GM23338 (cell line): ENCODE results near the gene PLAGL1.

Experiments used
- CREB1 ChIP-seq: fragments of 250-450 bp; sonication (Bioruptor Pico); IDR thresholded peaks from 2 replicates; pipeline ENCODE4 v1.5.0; 2020; ENCODE audit warnings: low read depth, mild to moderate bottlenecking, moderate library complexity
- CTCF ChIP-seq, 2 experiments: fragments of 200-600 bp in 1 of 2; sonication (generic) in 1 of 2; conservative IDR thresholded peaks; 2 replicates each; pipeline versions ENCODE4 v1.5.1 to v1.6.1; 2016 to 2017; ENCODE audit warnings: antibody characterized with exemption in 2 of 2, low read depth in 2 of 2, mild to moderate bottlenecking in 2 of 2, moderate library complexity in 1 of 2
- ETS1 ChIP-seq: IDR thresholded peaks from 2 replicates; pipeline ENCODE4 v1.6.1; 2016; ENCODE audit warnings: antibody characterized with exemption
- EZH2 ChIP-seq: fragments of 200-600 bp; sonication (generic); IDR thresholded peaks from one replicate; pipeline ENCODE4 v1.8.0; 2017; ENCODE audit warnings: antibody characterized with exemption, mild to moderate bottlenecking, low read depth; ENCODE audit not compliant: unreplicated experiment
- EZH2phosphoT487 ChIP-seq: fragments of 200-600 bp; sonication (generic); IDR thresholded peaks from one replicate; pipeline ENCODE4 v1.8.1; 2018; ENCODE audit warnings: antibody characterized with exemption; ENCODE audit not compliant: unreplicated experiment
- JUNB ChIP-seq: IDR thresholded peaks from one replicate; pipeline ENCODE4 v1.6.1; 2016; ENCODE audit warnings: antibody characterized with exemption; ENCODE audit not compliant: unreplicated experiment
- POLR2AphosphoS5 ChIP-seq: IDR thresholded peaks from 2 replicates; pipeline ENCODE4 v1.6.1; 2016; ENCODE audit warnings: antibody characterized with exemption, low read depth
- REST ChIP-seq: IDR thresholded peaks from one replicate; pipeline ENCODE4 v1.6.1; 2018; ENCODE audit warnings: antibody characterized with exemption; ENCODE audit not compliant: unreplicated experiment
- STAT1 ChIP-seq: IDR thresholded peaks from one replicate; pipeline ENCODE4 v1.6.1; 2016; ENCODE audit warnings: antibody characterized with exemption; ENCODE audit not compliant: unreplicated experiment
- ZNF114 ChIP-seq: fragments of 250-450 bp; sonication (Bioruptor Pico); IDR thresholded peaks from 2 replicates; pipeline ENCODE4 v1.5.0; 2020; ENCODE audit warnings: mild to moderate bottlenecking, moderate library complexity
- ZNF331 ChIP-seq: fragments of 250-450 bp; sonication (Bioruptor Pico); IDR thresholded peaks from 2 replicates; pipeline ENCODE4 v1.5.0; 2020; ENCODE audit warnings: low read depth, mild to moderate bottlenecking, moderate library complexity

GRCh38 chr6:143901885-143902750 is 105.9 kb downstream of the PLAGL1 start:
- TF ChIP-seq POLR2AphosphoS5 (no peak), CTCF (conservative IDR thresholded peaks at IDR 0.05; ENCODE audit: low read depth in 2 of 2) (no peak), REST (no peak), EZH2phosphoT487 (no peak), ETS1 (no peak), EZH2 (no peak), JUNB (no peak), ZNF114 (CRISPR knock-in tag) (no peak), CREB1 (no peak), STAT1 (no peak), ZNF331 (CRISPR knock-in tag) (no peak)
